Progenitor cell of endocrine pancreas (in vitro differentiated cells): Measurements from ENCODE around the gene POLR1A. TPM values are rescaled to one million over a fixed set of nuclear protein-coding genes. Genes with fewer than 3 reads are reported as not detected.

Experiments used
- DNase-seq: peaks from one replicate; pipeline ENCODE4 v3.0.0; 2021; ENCODE audit warnings: low spot score; ENCODE audit not compliant: unreplicated experiment
- H3K27ac Mint-ChIP-seq: 2 replicates; pipeline ENCODE4 v1.8.0; 2021; ENCODE audit warnings: mild to moderate bottlenecking, moderate library complexity, mixed read lengths
- H3K27me3 Mint-ChIP-seq: 2 replicates; pipeline ENCODE4 v1.8.0; 2021; ENCODE audit warnings: mixed read lengths
- H3K36me3 Mint-ChIP-seq: 2 replicates; pipeline ENCODE4 v1.8.0; 2022; ENCODE audit warnings: mixed read lengths; ENCODE audit not compliant: insufficient read depth
- H3K4me1 Mint-ChIP-seq: 2 replicates; pipeline ENCODE4 v1.8.0; 2021; ENCODE audit warnings: low read depth, mixed read lengths
- H3K4me3 Mint-ChIP-seq: 2 replicates; pipeline ENCODE4 v1.8.0; 2021; ENCODE audit warnings: low read depth, mild to moderate bottlenecking, moderate library complexity, mixed read lengths
- H3K9me3 Mint-ChIP-seq: 2 replicates; pipeline ENCODE4 v1.8.0; 2021; ENCODE audit warnings: low read depth, mixed read lengths
- CTCF ChIP-seq: fragments of 200-600 bp; sonication (generic); IDR thresholded peaks from one replicate; pipeline ENCODE4 v1.5.0; 2021; ENCODE audit warnings: antibody characterized with exemption, mild to moderate bottlenecking; ENCODE audit not compliant: unreplicated experiment
- total RNA-seq: library from RNA; stranded (reverse); gene quantifications from 2 replicates; pipeline ENCODE4 v1.2.1, GENCODE V29; 2021

POLR1A gene
- total RNA-seq, 1 donor from 2014 or later = 47.9 TPM

GRCh38 chr2:86042256-86043168 lies 63.2 kb downstream of the POLR1A start:
- no peak for DNase-seq
- Mint-ChIP-seq H3K27ac (peak overlapping the region; percentile 71), H3K9me3 (no peaks in the 10 kb centered on the region), H3K36me3 (peaks cover 21% of the 10 kb centered on the region), H3K4me3 (no peak overlapping the region), H3K4me1 (no peaks in the 10 kb centered on the region), H3K27me3 (no peaks in the 10 kb centered on the region)
- TF ChIP-seq CTCF = no peak

- H3K9me3 Mint-ChIP-seq = no peaks in the 10 kb centered on the region
- no peaks in the 10 kb centered on the region for H3K27me3 Mint-ChIP-seq
- peaks cover 14% of the 10 kb centered on the region for H3K36me3 Mint-ChIP-seq
- DNase-seq = no peak
- no peak for TF ChIP-seq CTCF
- no peak overlapping the region for H3K4me3 Mint-ChIP-seq
- H3K27ac Mint-ChIP-seq = no peak overlapping the region
- H3K4me1 Mint-ChIP-seq = peaks cover 11% of the 10 kb centered on the region
These were observed 65.6 kb downstream of the POLR1A start for GRCh38 chr2:86039963-86040655.

GRCh38 chr2:86039178-86039962 lies 66.3 kb downstream of the POLR1A start:
- Mint-ChIP-seq H3K36me3 (peaks cover 10% of the 10 kb centered on the region), H3K27me3 (no peaks in the 10 kb centered on the region), H3K27ac (no peak overlapping the region), H3K4me1 (peaks cover 11% of the 10 kb centered on the region), H3K4me3 (no peak overlapping the region), H3K9me3 (no peaks in the 10 kb centered on the region)
- no peak for TF ChIP-seq CTCF
- no peak for DNase-seq

GRCh38 chr2:86038291-86039081 lies 67.2 kb downstream of the POLR1A start:
- no peak for DNase-seq
- Mint-ChIP-seq H3K4me1 (peaks cover 11% of the 10 kb centered on the region), H3K27ac (peak overlapping the region; percentile 34), H3K4me3 (no peak overlapping the region), H3K27me3 (no peaks in the 10 kb centered on the region), H3K36me3 (peaks cover 8% of the 10 kb centered on the region), H3K9me3 (no peaks in the 10 kb centered on the region)
- TF ChIP-seq CTCF = no peak
